ENCODE measurements around the gene MID2. TPM values are rescaled to one million over a fixed set of nuclear protein-coding genes. Genes with fewer than 3 reads are reported as not detected.
"Not testable (repeated sequence)": the region's sequence is repeated elsewhere in the genome, so short reads cannot be mapped to it uniquely, and the experiment has no call there.

MID2 gene
- total and polyA plus RNA-seq, 2 experiments from 2014 or later, result 5.4 to 16.1 TPM

- 79 to 84% methylated on average over 2 of the region's 2 CpGs for WGBS, 2 experiments (ENCODE audit: low coverage in 1 of 2, low lambda C conversion rate in 2 of 2, missing lambda C conversion rate in 2 of 2)
- no peaks in the 10 kb centered on the region for H4K20me1 ChIP-seq (ENCODE audit: insufficient read depth)
- no peaks in the 10 kb centered on the region for H3K36me3 ChIP-seq (ENCODE audit: low read depth)
- H2AFZ ChIP-seq, result no peak overlapping the region
- no peak for TF ChIP-seq EZH2 (IDR thresholded peaks at IDR 0.05; ENCODE audit: insufficient read depth, poor library complexity, severe bottlenecking)
- no peak for TF ChIP-seq EZH2phosphoT487 (IDR thresholded peaks at IDR 0.05; ENCODE audit: insufficient read depth, low read depth)
- H3K9me3 ChIP-seq (ENCODE audit: low read depth), result no peaks in the 10 kb centered on the region
- no peaks in the 10 kb centered on the region for H3K27me3 ChIP-seq (replicated peaks; ENCODE audit: insufficient read depth)
- no peak overlapping the region for H3K27ac ChIP-seq
- H3K9me2 ChIP-seq (ENCODE audit: insufficient read depth), result no peaks in the 10 kb centered on the region
- DNase-seq, result no peak
- no peaks in the 10 kb centered on the region for H3K79me2 ChIP-seq (ENCODE audit: insufficient read depth)
- H3K9ac ChIP-seq, result no peak overlapping the region
- H3K4me2 ChIP-seq (ENCODE audit: unreplicated experiment), result no peak overlapping the region
- no peak overlapping the region for H3K4me3 ChIP-seq
- in situ Hi-C loops (cut with MboI), result no loop called here
- H3F3A ChIP-seq (ENCODE audit: insufficient read depth), result peaks cover 10% of the 10 kb centered on the region; the same call in 1 of the 2 replicates
- H3K4me1 ChIP-seq (ENCODE audit: insufficient read depth), result peaks cover 17% of the 10 kb centered on the region
Measured at GRCh38 chrX:107851215-107851614, 25.5 kb downstream of the MID2 start.

DNA sequence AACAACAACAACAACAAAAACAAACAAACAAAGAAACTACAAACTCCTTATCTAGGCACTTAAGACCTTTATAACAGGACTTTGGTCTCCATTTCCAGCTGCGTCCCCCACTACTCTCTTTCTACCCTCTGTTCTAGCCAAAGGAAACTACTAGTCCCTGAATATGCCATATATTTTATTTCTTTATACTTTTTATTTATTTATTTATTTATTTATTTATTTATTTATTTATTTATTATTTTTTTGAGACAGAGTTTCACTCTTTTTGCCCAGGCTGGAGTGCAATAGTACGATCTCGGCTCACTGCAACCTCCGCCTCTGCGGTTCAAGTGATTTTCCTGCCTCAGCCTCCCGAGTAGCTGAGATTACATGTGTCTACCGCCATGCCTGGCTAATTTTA is 26.0 kb downstream of the MID2 start:
- H2AFZ ChIP-seq; H3K36me3 ChIP-seq (ENCODE audit: low read depth); H3K4me2 ChIP-seq (ENCODE audit: unreplicated experiment); H3K9me3 ChIP-seq (ENCODE audit: low read depth); H4K20me1 ChIP-seq (ENCODE audit: insufficient read depth); DNase-seq; H3K4me3 ChIP-seq; in situ Hi-C loops (cut with MboI); H3K9ac ChIP-seq; H3K27ac ChIP-seq; H3K9me2 ChIP-seq (ENCODE audit: insufficient read depth); H3K27me3 ChIP-seq (replicated peaks; ENCODE audit: insufficient read depth); H3K79me2 ChIP-seq (ENCODE audit: insufficient read depth): not testable (repeated sequence)
- 91 to 98% methylated on average over 7 of the region's 7 CpGs for WGBS, 2 experiments (ENCODE audit: low coverage in 1 of 2, low lambda C conversion rate in 2 of 2, missing lambda C conversion rate in 2 of 2)
- Histone ChIP-seq H3K4me1 (ENCODE audit: insufficient read depth) (peaks cover 17% of the 10 kb centered on the region), H3F3A (ENCODE audit: insufficient read depth) (peaks cover 10% of the 10 kb centered on the region; the same call in 1 of the 2 replicates)

DNA sequence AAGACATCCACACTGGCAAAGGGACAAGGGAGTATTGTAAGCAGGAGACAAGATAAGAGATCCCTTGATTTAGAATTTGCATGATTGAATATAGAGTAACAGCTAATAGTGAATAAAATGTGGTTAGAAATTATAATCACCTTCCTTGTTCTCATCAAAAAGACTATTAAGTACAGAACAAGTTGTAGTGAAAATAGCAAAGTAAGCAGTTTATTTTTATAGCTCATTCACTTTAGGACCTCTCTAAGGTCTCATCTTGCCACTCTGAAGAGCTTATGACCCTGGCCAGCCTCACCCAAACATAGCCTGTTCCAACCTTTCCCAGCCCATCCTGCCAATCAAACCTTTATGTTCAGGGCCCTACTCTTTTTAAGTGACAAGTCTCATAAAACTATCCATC is 30.6 kb downstream of the MID2 start:
- Histone ChIP-seq H3K4me3 (no peak overlapping the region), H3K27me3 (replicated peaks; ENCODE audit: insufficient read depth) (no peaks in the 10 kb centered on the region), H3K9me3 (ENCODE audit: low read depth) (no peaks in the 10 kb centered on the region), H4K20me1 (ENCODE audit: insufficient read depth) (no peaks in the 10 kb centered on the region), H3K4me1 (ENCODE audit: insufficient read depth) (peaks cover 3% of the 10 kb centered on the region; the same call in 1 of the 2 replicates), H3K9me2 (ENCODE audit: insufficient read depth) (no peaks in the 10 kb centered on the region), H3K4me2 (ENCODE audit: unreplicated experiment) (no peak overlapping the region), H3K9ac (no peak overlapping the region), H3K27ac (no peak overlapping the region), H3F3A (ENCODE audit: insufficient read depth) (no peaks in the 10 kb centered on the region), H3K36me3 (ENCODE audit: low read depth) (no peaks in the 10 kb centered on the region), H3K79me2 (ENCODE audit: insufficient read depth) (no peaks in the 10 kb centered on the region), H2AFZ (no peak overlapping the region)
- DNase-seq, result no peak
- in situ Hi-C loops (cut with MboI), result no loop called here
- TF ChIP-seq EZH2phosphoT487 (IDR thresholded peaks at IDR 0.05; ENCODE audit: insufficient read depth, low read depth) (no peak), EZH2 (IDR thresholded peaks at IDR 0.05; ENCODE audit: insufficient read depth, poor library complexity, severe bottlenecking) (no peak)

- DNase-seq; H3K4me1 ChIP-seq (ENCODE audit: insufficient read depth); H3K9me2 ChIP-seq (ENCODE audit: insufficient read depth); in situ Hi-C loops (cut with MboI); H3K27me3 ChIP-seq (replicated peaks; ENCODE audit: insufficient read depth); H3K36me3 ChIP-seq (ENCODE audit: low read depth); H3K79me2 ChIP-seq (ENCODE audit: insufficient read depth); H3K4me2 ChIP-seq (ENCODE audit: unreplicated experiment); H3K27ac ChIP-seq; H2AFZ ChIP-seq; H3K4me3 ChIP-seq; H3K9ac ChIP-seq; H3F3A ChIP-seq (ENCODE audit: insufficient read depth); H3K9me3 ChIP-seq (ENCODE audit: low read depth); H4K20me1 ChIP-seq (ENCODE audit: insufficient read depth): not testable (repeated sequence)
- 90 to 92% methylated on average over 2 to 5 of the region's 5 CpGs for WGBS, 2 experiments (ENCODE audit: low coverage in 1 of 2, low lambda C conversion rate in 2 of 2, missing lambda C conversion rate in 2 of 2)
Measured at GRCh38 chrX:107857041-107857440, 31.4 kb downstream of the MID2 start.

- Histone ChIP-seq H3K79me2 (ENCODE audit: insufficient read depth) (no peaks in the 10 kb centered on the region), H3K27ac (no peak overlapping the region), H3K4me2 (ENCODE audit: unreplicated experiment) (no peak overlapping the region), H4K20me1 (ENCODE audit: insufficient read depth) (no peaks in the 10 kb centered on the region), H3K9me2 (ENCODE audit: insufficient read depth) (no peaks in the 10 kb centered on the region), H3K9ac (no peak overlapping the region), H3K36me3 (ENCODE audit: low read depth) (no peaks in the 10 kb centered on the region), H3K4me3 (no peak overlapping the region), H3K9me3 (ENCODE audit: low read depth) (no peaks in the 10 kb centered on the region), H3K27me3 (replicated peaks; ENCODE audit: insufficient read depth) (no peaks in the 10 kb centered on the region), H2AFZ (no peak overlapping the region), H3K4me1 (ENCODE audit: insufficient read depth) (no peaks in the 10 kb centered on the region), H3F3A (ENCODE audit: insufficient read depth) (no peaks in the 10 kb centered on the region)
- TF ChIP-seq EZH2 (IDR thresholded peaks at IDR 0.05; ENCODE audit: insufficient read depth, poor library complexity, severe bottlenecking), result no peak
- TF ChIP-seq EZH2phosphoT487 (IDR thresholded peaks at IDR 0.05; ENCODE audit: insufficient read depth, low read depth), result no peak
- no peak for DNase-seq
- in situ Hi-C loops (cut with MboI), result no loop called here
- WGBS, 2 experiments (ENCODE audit: low coverage in 1 of 2, low lambda C conversion rate in 2 of 2, missing lambda C conversion rate in 2 of 2), result 94 to 100% methylated on average over 5 of the region's 5 CpGs
Measured at GRCh38 chrX:107857837-107858236, 32.2 kb downstream of the MID2 start.

All from GM23248 (cell line).